HG02981 (cell line): ENCODE measurements around the gene MBNL3.

Experiments
- ATAC-seq: cut with Tn5 transposase; IDR thresholded peaks from one replicate; pipeline ENCODE4 v1.9.1; 2021; ENCODE audit warnings: mild to moderate bottlenecking, moderate library complexity; ENCODE audit not compliant: unreplicated experiment

The MBNL3 gene

DNA sequence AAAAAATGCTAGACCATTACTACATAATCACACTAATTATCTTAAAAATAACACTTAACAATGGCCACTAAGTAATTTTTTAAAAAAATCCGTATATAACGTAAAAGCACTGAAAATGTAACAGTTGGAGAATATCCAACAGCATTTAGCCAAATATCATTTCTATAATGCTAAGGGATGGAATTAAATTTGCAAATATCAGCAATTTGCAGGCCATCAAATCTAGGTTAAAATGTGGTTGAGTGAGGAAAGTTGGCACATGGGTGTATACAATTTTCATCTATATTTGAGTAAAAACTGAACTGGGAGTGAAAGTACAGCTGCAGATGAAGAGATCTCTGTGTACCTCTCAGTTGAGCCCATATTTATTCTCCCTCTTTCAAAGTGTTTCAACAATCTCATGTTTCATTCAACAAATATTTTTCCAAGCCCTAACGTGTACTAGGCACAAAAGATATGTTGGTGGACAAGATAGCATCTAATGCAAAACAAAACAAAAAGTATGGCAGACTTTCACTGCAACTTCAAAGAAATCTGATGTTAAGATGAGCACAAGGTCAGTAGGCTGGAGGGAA, 63.0 kb downstream of the MBNL3 start:
- ATAC-seq = no peak

DNA sequence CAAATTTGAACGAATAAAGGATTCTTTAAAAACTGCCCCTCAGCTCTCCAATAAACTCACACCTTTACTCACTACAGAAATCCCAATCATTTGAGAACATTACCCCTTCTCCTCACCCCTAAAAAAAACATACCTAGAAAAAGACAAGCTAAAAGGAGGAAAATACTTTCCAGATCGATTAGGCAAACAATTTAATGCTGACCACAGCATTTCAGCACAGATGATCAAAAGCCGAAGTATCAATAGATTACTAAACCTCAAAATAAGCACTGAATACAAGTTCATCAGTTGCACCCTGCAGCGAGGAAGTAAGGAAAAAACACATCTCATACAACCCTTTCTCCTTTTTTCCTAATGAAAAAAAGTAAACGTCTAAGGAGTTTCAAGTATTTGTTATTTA, 65.5 kb downstream of the MBNL3 start:
- no peak for ATAC-seq

DNA sequence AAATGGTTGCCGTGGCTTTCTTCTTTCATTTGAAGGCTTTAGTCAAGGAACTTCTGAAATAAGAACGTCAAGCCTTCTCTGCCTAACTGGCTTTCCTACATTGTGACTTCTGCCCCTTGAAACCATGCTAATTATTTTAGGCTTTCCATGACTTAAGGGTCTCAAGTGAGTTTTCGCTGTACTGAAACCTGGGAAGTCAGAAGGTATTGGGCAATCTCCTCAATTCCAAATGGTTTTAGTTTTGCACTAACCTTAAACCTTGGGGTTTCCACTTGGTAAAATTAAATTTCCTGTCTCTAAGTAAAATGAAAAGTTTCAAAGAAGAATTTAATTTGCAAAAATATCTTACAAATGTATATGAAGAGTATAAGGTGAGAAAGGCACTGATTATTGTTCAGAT, 73.8 kb downstream of the MBNL3 start:
- no peak for ATAC-seq

- ATAC-seq = no peak
Measured at GRCh38 chrX:132414404-132414803, 74.4 kb downstream of the MBNL3 start.

- no peak for ATAC-seq
Measured at GRCh38 chrX:132413459-132413858, 75.4 kb downstream of the MBNL3 start.

DNA sequence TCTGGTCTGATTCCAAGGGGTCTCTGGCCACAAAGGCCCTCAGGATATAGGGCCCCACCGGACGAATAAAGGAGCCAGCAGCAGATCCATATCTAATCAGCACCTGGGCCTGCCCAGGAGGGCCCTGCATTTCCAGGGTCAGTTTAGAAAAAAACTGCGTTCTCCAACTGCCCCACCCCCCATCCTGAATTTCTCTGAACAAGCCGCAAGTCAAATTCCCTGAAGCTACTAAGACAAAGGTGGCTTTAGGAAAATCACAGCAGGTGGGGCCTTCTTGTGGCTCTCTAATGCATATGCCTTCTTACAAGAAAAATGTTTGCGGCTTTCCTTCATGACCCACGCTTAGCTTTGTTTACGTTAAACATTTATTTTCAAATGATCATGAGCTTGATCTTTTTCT, 76.6 kb downstream of the MBNL3 start:
- ATAC-seq = no peak

- ATAC-seq = no peak
Measured at GRCh38 chrX:132411310-132411977, 77.4 kb downstream of the MBNL3 start.

- no peak for ATAC-seq
Measured at GRCh38 chrX:132409780-132410556, 78.9 kb downstream of the MBNL3 start.

- no peak for ATAC-seq
Measured at GRCh38 chrX:132407691-132408090, 81.1 kb downstream of the MBNL3 start.

GRCh38 chrX:132406106-132406505, 82.7 kb downstream of the MBNL3 start:
- ATAC-seq = no peak

DNA sequence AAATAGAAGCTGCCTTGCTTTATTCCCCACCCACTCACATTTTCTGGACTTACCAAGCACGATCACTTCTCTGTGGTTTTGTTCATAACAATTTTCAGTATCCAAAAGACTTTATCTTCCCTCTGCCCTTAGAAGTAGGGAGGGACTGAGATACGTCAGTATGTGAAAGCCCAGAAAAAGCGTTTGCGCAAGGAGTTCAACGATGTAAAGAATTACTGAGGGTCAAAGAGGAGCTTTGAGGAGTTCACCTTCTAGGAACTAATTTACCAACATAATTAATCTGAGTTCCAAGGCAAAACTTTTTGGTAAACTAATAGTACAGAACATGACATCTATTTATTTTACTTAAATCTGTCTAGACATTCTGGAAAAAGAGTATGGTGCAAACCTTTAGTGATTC, 84.6 kb downstream of the MBNL3 start:
- no peak for ATAC-seq

DNA sequence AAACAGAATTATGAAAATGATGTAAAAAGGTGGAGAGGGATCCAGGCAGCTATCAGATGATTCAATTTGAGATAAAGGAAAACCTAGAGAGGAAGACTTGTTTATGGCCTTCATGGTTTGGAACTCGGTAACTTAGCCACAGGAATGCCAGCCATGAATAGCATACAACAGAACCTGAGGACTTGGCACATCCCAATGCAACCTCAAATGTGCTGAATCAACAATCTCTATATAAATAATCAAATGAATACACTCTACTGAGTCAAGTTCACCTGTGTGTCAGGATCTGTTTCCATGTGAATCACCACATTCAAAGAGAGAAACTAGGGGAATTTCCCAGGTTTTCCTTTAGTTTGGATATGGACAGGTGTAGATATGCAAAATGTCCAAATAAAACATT, 86.9 kb downstream of the MBNL3 start:
- ATAC-seq = no peak

GRCh38 chrX:132400706-132401105, 88.1 kb downstream of the MBNL3 start:
- no peak for ATAC-seq

DNA sequence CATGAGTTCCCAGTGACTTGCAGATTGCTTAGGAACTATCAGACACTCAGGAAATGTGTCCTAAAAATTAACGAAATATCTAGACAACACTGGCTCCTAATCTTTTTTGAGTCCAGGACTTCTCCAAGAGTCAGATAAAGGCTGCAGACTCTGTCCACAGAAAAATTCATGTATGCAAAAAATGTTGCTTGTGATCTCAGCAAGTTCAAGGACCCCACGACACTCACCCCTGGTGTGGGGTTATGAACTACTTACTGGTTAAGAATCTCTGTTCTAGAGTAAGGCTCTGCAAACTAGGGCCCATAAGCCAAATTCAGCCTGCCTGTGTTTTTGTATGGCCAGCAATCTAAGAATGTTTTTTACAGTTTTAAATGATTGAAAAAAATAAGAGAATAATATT, 93.2 kb downstream of the MBNL3 start:
- ATAC-seq = no peak

DNA sequence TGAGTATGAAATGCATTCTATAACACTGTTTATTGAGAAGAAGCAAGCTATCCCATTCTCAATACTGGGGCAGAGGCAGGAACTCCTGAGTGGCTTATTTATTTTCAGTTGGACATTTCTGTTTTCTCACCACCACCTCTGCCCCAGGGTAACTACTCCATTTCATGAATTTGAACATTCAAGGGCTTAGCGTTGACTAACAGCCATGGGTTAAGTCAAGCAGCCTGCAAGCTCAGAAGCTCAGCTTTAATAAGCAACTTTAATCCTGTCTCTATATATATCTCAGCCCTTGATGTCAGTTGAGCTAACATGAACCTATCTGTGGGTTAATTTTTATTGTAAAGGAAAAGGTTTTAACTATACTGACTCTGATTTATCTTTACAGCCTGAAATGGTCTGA, 93.8 kb downstream of the MBNL3 start:
- no peak for ATAC-seq

DNA sequence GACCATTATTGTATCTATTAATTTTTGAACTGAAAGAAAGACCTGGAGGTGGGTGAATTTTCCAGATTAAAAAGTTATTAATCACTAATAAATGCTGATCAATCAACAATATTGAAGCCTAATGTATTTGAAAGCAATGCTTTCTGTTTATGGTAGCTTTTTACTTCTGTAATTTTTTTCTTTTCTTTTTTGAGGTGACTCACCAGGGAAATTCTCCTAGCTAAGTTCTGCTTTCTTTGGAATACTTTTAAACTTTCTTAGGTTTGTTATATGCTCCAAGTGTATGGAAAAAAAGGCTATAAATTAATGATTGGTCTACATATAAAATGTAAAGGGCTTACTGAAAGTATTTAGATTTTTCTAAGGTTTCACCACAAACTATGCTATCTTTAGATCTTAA, 94.2 kb downstream of the MBNL3 start:
- no peak for ATAC-seq

- no peak for ATAC-seq
Measured at GRCh38 chrX:132393992-132394391, 94.8 kb downstream of the MBNL3 start.

DNA sequence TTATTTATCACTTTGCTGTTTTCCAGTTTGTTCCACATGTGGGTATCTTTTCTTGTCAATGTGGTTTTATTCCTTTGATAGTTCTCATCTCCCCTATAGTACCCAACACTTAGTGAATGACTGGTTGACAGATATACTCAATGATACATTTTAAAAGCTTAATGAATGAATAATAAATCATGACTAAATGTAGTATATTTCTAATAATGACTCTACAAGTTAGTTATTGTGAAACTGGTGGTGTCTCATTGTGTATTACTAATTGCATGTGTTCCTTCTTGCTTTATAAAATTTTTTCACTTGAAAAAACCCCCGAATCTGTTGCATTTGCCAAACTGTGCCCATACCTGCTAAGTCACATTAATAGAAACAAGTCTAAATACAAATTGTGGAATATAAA, 95.4 kb downstream of the MBNL3 start:
- no peak for ATAC-seq

DNA sequence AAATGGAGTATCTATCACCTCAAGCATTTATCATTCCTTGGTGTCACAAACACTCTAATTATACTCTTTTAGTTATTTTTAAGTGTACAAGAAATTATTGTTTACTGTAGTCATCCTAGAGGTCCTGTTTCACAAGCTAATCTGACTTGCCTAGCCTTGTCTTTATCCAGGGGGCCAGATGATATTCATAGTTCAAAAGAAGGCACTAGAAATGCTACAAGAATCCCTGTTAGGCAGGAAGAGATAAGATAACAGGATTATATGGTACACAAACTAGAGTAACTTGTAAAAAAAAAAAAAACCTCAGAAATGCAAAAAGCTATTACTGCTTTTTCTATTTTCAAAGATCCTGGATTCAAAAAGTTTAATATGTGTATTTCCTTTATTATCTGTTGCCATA, 95.8 kb downstream of the MBNL3 start:
- no peak for ATAC-seq

GRCh38 chrX:132390792-132391191, 98.0 kb downstream of the MBNL3 start:
- ATAC-seq = no peak

DNA sequence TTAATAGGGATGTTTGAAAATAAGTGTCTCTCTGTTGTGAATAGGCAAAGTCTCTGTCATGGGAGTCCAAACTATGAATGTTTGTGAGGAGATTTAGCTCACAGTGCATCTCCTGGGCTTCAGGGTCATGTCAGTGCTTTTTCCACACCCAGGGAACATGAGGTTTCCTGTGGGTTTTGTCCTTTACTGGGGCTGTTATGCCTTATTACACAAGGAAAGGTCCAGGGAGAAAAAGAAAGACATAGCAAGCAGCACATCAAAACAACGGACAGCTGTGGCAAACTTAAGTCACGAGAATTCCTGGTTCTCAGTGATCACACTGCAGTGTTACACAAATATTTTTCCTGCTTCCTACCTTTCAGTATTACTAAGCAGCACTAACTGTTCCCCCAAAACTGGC, 99.4 kb downstream of the MBNL3 start:
- ATAC-seq = no peak

DNA sequence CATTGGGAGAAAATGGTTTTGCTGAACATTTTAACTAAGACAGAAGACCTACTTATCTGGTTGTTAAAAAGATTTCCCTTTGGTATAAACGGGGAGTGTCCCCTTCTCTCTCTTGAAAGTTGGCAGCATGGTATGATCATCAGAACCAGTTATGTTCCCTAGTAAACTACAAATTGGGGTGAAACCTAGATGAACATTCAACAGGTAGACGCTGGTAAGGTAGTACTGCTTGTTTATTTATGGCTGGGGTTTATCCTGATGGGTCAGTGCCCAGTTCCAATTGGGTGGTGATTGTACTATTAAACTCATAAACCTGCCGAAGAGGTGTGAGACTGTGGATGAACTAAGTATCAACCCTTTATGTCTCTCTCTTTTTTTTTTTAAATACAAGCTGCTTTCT, 100.5 kb downstream of the MBNL3 start:
- ATAC-seq = no peak
